ENCODE data around the gene LIN9. TPM values are rescaled to one million over a fixed set of nuclear protein-coding genes. Genes with fewer than 3 reads are reported as not detected.

LIN9 gene
- total and polyA plus RNA-seq, 10 donors, result 1.8 to 6.3 (median 3.1) TPM

DNA sequence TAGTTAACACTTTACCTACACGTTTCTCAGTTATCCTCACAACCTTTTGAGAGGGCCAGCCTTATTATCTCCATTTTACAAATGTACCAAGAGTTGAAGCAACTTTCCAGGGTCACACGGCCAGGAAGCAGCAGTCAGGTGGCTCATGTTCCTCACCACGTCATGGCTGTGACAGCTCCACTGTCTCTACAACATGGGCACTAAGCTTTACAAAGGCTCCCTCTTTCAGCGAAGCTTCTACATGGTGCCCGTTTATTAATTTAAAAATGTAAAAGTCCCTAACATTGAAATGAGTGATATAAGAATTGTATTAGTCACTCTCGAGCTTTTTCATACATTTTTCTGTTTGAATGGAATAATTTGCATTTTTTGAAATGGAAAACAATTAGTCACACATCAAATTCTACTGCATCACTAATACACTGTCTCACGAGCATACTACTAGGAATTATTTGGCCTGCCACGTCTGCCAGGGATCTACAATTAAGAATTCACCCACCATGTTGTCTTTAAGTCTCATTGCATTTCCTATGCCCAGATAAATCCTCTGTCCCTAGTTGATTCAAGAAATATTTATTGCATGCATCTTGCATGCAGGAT is 28.4 kb upstream of the LIN9 start:
- Histone ChIP-seq H3K27me3 (replicated peaks in 1 of 7) (no peaks in the 10 kb centered on the region), H3K4me1 (peaks cover 5 to 10% (median 9%) of the 10 kb centered on the region in 6 donors), H3K36me3 (no peaks in the 10 kb centered on the region), H3K9me3 (peaks cover 0 to 17% (median 3%) of the 10 kb centered on the region in 8 donors), H3K27ac (no peak overlapping the region), H3K4me3 (no peak overlapping the region)
- TF ChIP-seq POLR2A (IDR thresholded peaks at IDR 0.05) (no peak), POLR2AphosphoS5 (IDR thresholded peaks at IDR 0.05) (no peak)
- TF ChIP-seq, protein P1, sequence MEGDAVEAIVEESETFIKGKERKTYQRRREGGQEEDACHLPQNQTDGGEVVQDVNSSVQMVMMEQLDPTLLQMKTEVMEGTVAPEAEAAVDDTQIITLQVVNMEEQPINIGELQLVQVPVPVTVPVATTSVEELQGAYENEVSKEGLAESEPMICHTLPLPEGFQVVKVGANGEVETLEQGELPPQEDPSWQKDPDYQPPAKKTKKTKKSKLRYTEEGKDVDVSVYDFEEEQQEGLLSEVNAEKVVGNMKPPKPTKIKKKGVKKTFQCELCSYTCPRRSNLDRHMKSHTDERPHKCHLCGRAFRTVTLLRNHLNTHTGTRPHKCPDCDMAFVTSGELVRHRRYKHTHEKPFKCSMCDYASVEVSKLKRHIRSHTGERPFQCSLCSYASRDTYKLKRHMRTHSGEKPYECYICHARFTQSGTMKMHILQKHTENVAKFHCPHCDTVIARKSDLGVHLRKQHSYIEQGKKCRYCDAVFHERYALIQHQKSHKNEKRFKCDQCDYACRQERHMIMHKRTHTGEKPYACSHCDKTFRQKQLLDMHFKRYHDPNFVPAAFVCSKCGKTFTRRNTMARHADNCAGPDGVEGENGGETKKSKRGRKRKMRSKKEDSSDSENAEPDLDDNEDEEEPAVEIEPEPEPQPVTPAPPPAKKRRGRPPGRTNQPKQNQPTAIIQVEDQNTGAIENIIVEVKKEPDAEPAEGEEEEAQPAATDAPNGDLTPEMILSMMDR (IDR thresholded peaks at IDR 0.05 in 8 of 11, conservative IDR thresholded peaks at IDR 0.05 in 3 of 11), result no peak
- 57 to 70% (median 62%) methylated on average over 8 of the region's 8 CpGs for WGBS, 5 donors
- DNase-seq, result no peak
- intact Hi-C loops (cut with DNase I; ENCODE audit: low total_unique reads), result no loop called here

DNA sequence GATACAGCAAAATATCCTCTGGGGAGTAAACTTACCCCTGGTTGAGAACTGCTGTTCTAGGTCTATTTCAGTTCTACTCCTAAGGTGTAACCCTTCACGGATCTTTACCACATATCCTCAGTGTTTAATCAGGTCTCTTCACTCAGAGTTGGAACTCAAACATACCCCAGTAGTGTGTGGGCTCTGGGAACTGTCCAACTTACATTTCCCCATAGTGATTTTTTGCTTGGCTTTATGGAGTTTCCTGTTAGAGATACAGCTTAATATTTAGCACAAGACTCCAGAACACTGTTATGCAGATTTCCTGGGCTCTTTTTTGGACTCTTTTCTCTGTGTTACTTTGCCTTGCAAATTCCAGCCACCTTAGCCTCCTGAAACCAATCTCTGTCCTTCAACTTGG is 26.7 kb upstream of the LIN9 start:
- intact Hi-C loops (cut with DNase I; ENCODE audit: low total_unique reads), result no loop called here
- H3K27me3 ChIP-seq (replicated peaks in 1 of 7), result no peaks in the 10 kb centered on the region
- H3K4me3 ChIP-seq, result no peak overlapping the region
- H3K9me3 ChIP-seq, result peaks cover 0 to 8% (median 0%) of the 10 kb centered on the region in 8 donors
- H3K4me1 ChIP-seq, result peaks cover 5 to 10% (median 9%) of the 10 kb centered on the region in 6 donors
- no peak overlapping the region for H3K27ac ChIP-seq
- TF ChIP-seq POLR2AphosphoS5 (IDR thresholded peaks at IDR 0.05), result no peak
- TF ChIP-seq POLR2A (IDR thresholded peaks at IDR 0.05), result no peak
- TF ChIP-seq, protein P1 (IDR thresholded peaks at IDR 0.05 in 8 of 11, conservative IDR thresholded peaks at IDR 0.05 in 3 of 11), result no peak
- DNase-seq, result no peak
- 44 to 67% (median 61%) methylated on average over 1 of the region's 1 CpG for WGBS, 5 donors
- H3K36me3 ChIP-seq, result no peaks in the 10 kb centered on the region

DNA sequence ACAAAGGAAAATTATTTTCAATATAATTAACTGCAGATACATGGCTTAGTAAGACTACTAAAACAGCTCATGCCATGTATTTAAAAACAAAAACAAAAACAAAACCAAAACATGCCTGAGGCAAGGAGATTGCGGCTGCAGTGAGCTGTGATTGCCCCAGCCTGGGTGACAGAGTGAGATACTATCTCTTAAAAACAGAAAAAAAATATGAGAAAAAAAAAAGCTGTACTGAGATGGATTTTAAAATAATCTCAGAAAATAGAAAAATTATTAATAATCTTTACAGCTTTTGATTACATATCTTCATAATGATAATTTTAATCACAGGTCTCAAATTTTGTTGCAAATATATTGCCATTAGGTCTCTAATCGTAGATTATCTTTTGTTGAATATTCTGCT is 24.0 kb upstream of the LIN9 start:
- 48 to 64% (median 59%) methylated on average over 2 of the region's 2 CpGs for WGBS, 5 donors
- Histone ChIP-seq H3K27me3 (replicated peaks in 1 of 7) (no peaks in the 10 kb centered on the region), H3K4me3 (peak overlapping the region in 1 of 8 donors; percentile 49), H3K4me1 (peaks cover 5 to 10% (median 9%) of the 10 kb centered on the region in 6 donors), H3K36me3 (no peaks in the 10 kb centered on the region), H3K9me3 (no peaks in the 10 kb centered on the region), H3K27ac (peak overlapping the region in 1 of 8 donors; percentile 45)
- no peak for DNase-seq
- intact Hi-C loops (cut with DNase I; ENCODE audit: low total_unique reads), result no loop called here
- TF ChIP-seq POLR2AphosphoS5 (IDR thresholded peaks at IDR 0.05), result no peak
- TF ChIP-seq, protein P1 (IDR thresholded peaks at IDR 0.05 in 8 of 11, conservative IDR thresholded peaks at IDR 0.05 in 3 of 11), result peak in 1 of 11 experiments; percentile 3
- TF ChIP-seq POLR2A (IDR thresholded peaks at IDR 0.05), result no peak

DNA sequence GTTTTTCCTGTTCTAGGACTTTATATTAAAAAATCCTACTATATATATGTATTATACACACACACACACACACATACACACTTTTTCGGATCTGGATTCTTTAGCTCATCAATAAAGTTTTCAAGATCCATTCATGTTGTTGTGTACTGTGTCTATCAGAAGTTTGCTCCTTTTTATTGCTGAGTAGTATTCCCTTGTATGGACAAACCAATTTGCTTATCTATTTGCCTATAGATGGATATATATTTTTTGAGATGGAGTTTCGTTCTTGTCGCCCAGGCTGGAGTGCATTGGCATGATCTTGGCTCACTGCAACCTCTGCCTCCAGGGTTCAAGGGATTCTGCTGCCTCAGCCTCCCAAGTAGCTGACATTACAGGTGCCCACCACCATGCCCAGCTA is 20.3 kb upstream of the LIN9 start:
- Histone ChIP-seq H3K27ac (no peak overlapping the region), H3K27me3 (replicated peaks in 1 of 7) (no peaks in the 10 kb centered on the region), H3K4me1 (peaks cover 5 to 10% (median 9%) of the 10 kb centered on the region in 6 donors), H3K9me3 (no peaks in the 10 kb centered on the region), H3K4me3 (no peak overlapping the region), H3K36me3 (no peaks in the 10 kb centered on the region)
- intact Hi-C loops (cut with DNase I; ENCODE audit: low total_unique reads), result no loop called here
- no peak for TF ChIP-seq POLR2A (IDR thresholded peaks at IDR 0.05)
- TF ChIP-seq, protein P1 (IDR thresholded peaks at IDR 0.05 in 8 of 11, conservative IDR thresholded peaks at IDR 0.05 in 3 of 11), result no peak
- no peak for TF ChIP-seq POLR2AphosphoS5 (IDR thresholded peaks at IDR 0.05)
- 92 to 96% (median 93%) methylated on average over 3 of the region's 3 CpGs for WGBS, 5 donors
- no peak for DNase-seq
